Thymus (tissue), 11 donors: ENCODE data around the gene LPP. TPM values are rescaled to one million over a fixed set of nuclear protein-coding genes. Genes with fewer than 3 reads are reported as not detected.

Experiments used
- DNase-seq, 9 donors: peaks; one replicate each; pipeline ENCODE4 v3.0.0-alpha.2; 2013; ENCODE audit warnings: low spot score in 9 of 9, low read depth in 6 of 9, missing footprints in 1 of 9
- H3K27ac ChIP-seq, 2 donors: one replicate each; pipeline ENCODE4 v1.5.1; 2013; ENCODE audit warnings: control low read depth in 1 of 2, low read depth in 1 of 2, low read length in 1 of 2, mild to moderate bottlenecking in 1 of 2, moderate library complexity in 1 of 2
- H3K27me3 ChIP-seq, 2 donors: one replicate each; pipeline ENCODE4 v1.5.1; 2013; ENCODE audit warnings: low read length in 1 of 2; ENCODE audit not compliant: control insufficient read depth in 2 of 2, insufficient read depth in 1 of 2
- H3K36me3 ChIP-seq, 2 donors: one replicate each; pipeline ENCODE4 v1.5.1; 2013; ENCODE audit warnings: low read length in 1 of 2, mild to moderate bottlenecking in 1 of 2, moderate library complexity in 1 of 2; ENCODE audit not compliant: control insufficient read depth in 2 of 2, insufficient read depth in 2 of 2
- H3K4me1 ChIP-seq, 2 donors: one replicate each; pipeline ENCODE4 v1.5.1; 2013; ENCODE audit warnings: low read length in 2 of 2; ENCODE audit not compliant: control insufficient read depth in 2 of 2, insufficient read depth in 2 of 2
- H3K4me3 ChIP-seq, 2 donors: one replicate each; pipeline ENCODE4 v1.5.1; 2013; ENCODE audit warnings: low read length in 2 of 2, control low read depth in 1 of 2, mild to moderate bottlenecking in 1 of 2
- H3K9me3 ChIP-seq, 2 donors: one replicate each; pipeline ENCODE4 v1.5.1; 2013; ENCODE audit warnings: low read length in 1 of 2, mild to moderate bottlenecking in 1 of 2; ENCODE audit not compliant: control insufficient read depth in 2 of 2, insufficient read depth in 1 of 2
- WGBS: extraction: QIAGEN DNeasy Blood & Tissue Kit; methylation state at CpG from one replicate; pipeline ENCODE4 v1.1.7; 2013; 5-methylcytosine and 5-hydroxymethylcytosine counted together
- polyA plus RNA-seq: library from polyadenylated mRNA; stranded (reverse); fragments of 200-250 nt; gene quantifications from one replicate; pipeline ENCODE4 v1.2.3, GENCODE V29; 2013
- total RNA-seq: library from RNA; stranded (reverse); fragments of 120-200 nt; gene quantifications from one replicate; pipeline ENCODE4 v1.2.4, GENCODE V29; 2013
- donor health status: healthy.

Gene LPP
- total and polyA plus RNA-seq, 2 donors: 6.5 to 9.2 TPM

- no peak overlapping the region for H3K4me3 ChIP-seq
- H3K27me3 ChIP-seq: no peaks in the 10 kb centered on the region
- H3K4me1 ChIP-seq: peaks cover 0 to 2% of the 10 kb centered on the region in 2 donors
- H3K27ac ChIP-seq: no peak overlapping the region
- no peaks in the 10 kb centered on the region for H3K9me3 ChIP-seq
- H3K36me3 ChIP-seq: no peaks in the 10 kb centered on the region
- WGBS: 98% methylated on average over 1 of the region's 1 CpG
- no peak for DNase-seq
Measured at GRCh38 chr3:188706599-188706998, 552.6 kb downstream of the LPP start.

GRCh38 chr3:188707381-188708288, 553.7 kb downstream of the LPP start:
- no peaks in the 10 kb centered on the region for H3K27me3 ChIP-seq
- no peak overlapping the region for H3K4me3 ChIP-seq
- no peak for DNase-seq
- H3K4me1 ChIP-seq: peaks cover 0 to 2% of the 10 kb centered on the region in 2 donors
- H3K36me3 ChIP-seq: no peaks in the 10 kb centered on the region
- H3K9me3 ChIP-seq: no peaks in the 10 kb centered on the region
- 78% methylated on average over 12 of the region's 12 CpGs for WGBS
- H3K27ac ChIP-seq: no peak overlapping the region

DNA sequence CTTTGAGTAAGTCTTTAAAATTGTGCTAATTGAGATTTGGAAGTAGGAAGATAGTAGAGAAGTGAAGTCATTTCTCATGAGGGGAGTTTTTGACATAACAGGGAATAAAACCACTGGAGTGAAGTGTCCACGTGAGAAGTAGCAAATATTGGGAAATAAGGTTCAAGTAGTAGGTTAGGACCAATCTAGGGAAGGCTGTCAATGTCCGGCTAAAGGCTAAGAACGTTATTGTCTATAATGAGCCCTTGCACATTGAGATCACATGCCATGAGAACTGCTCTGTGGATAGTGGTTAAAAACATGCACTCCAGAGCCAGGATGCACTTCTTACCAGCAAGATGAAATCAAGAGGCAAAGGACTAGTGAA, 557.9 kb downstream of the LPP start:
- H3K9me3 ChIP-seq: no peaks in the 10 kb centered on the region
- H3K36me3 ChIP-seq: no peaks in the 10 kb centered on the region
- 89% methylated on average over 3 of the region's 3 CpGs for WGBS
- H3K4me3 ChIP-seq: no peak overlapping the region
- peaks cover 0 to 2% of the 10 kb centered on the region in 2 donors for H3K4me1 ChIP-seq
- H3K27ac ChIP-seq: no peak overlapping the region
- DNase-seq: no peak
- no peaks in the 10 kb centered on the region for H3K27me3 ChIP-seq

DNA sequence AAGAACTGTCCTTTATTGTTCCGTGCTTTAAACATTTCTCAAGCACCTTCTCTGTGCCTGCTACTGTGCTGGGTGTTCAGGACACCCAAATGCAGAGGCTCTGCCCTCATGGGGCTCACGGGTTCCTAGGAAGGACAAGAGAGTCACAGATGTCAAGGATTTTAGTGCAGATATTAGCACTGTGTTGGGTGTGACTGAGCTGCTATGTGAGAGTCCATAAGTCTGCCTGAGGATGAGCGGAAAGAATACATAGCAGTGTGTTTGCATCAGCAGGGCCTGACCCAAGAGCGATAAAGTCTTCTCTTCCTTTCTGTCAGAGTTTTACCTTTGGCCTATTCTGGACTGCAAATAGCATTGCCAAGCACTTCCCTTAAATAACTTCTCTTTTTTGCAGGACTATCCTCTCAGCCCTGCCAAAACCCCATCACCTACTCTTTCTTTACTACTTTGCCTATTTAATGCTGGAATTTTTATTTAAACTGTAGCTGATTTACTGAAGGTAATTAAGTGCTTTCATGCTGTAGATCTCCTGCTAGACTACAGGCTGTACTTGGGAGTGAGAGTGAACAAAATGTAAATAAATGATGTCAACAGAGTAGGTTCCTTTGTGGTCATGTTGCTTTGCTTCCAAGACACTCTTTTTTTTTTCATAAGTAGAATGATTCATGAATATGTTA, 558.4 kb downstream of the LPP start:
- no peak for DNase-seq
- H3K27ac ChIP-seq: no peak overlapping the region

GRCh38 chr3:188712991-188713390, 559.0 kb downstream of the LPP start:
- DNase-seq: no peak
- Histone ChIP-seq H3K36me3 (no peaks in the 10 kb centered on the region), H3K4me3 (no peak overlapping the region), H3K4me1 (no peaks in the 10 kb centered on the region), H3K27ac (no peak overlapping the region), H3K27me3 (no peaks in the 10 kb centered on the region), H3K9me3 (no peaks in the 10 kb centered on the region)
- WGBS: 84% methylated on average over 3 of the region's 3 CpGs

More for the DNA sequence above, 558.4 kb downstream of the LPP start:
- Histone ChIP-seq H3K9me3 (no peaks in the 10 kb centered on the region), H3K36me3 (no peaks in the 10 kb centered on the region), H3K4me1 (peaks cover 0 to under 1% of the 10 kb centered on the region in 2 donors), H3K4me3 (no peak overlapping the region), H3K27me3 (no peaks in the 10 kb centered on the region)
- 76% methylated on average over 4 of the region's 4 CpGs for WGBS

DNA sequence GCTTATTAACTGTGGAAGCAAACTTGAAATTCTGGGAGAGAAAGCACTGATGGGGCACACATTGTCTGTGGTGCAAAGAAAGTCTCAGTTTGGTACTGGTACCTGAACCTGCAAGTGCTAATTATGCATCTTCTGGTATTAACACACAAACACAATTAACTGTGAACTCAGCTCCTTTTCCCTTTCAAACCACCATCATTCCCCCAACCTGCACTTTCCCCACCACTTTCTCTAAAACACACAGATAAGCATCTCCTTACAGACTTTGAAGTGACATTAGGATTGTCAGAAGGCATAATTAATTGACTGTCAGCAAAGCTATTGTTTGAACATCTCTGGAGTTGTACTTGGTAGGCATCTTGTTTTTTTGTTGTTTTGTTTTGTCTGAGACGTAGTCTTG, 565.6 kb downstream of the LPP start:
- no peaks in the 10 kb centered on the region for H3K4me1 ChIP-seq
- no peak overlapping the region for H3K4me3 ChIP-seq
- no peak for DNase-seq
- H3K36me3 ChIP-seq: no peaks in the 10 kb centered on the region
- H3K27me3 ChIP-seq: no peaks in the 10 kb centered on the region
- H3K9me3 ChIP-seq: no peaks in the 10 kb centered on the region
- 98% methylated on average over 1 of the region's 1 CpG for WGBS
- H3K27ac ChIP-seq: no peak overlapping the region

GRCh38 chr3:188720215-188720614, 566.3 kb downstream of the LPP start:
- DNase-seq: no peak
- no peaks in the 10 kb centered on the region for H3K9me3 ChIP-seq
- H3K4me3 ChIP-seq: no peak overlapping the region
- 84% methylated on average over 3 of the region's 3 CpGs for WGBS
- H3K36me3 ChIP-seq: no peaks in the 10 kb centered on the region
- H3K27ac ChIP-seq: no peak overlapping the region
- H3K4me1 ChIP-seq: no peaks in the 10 kb centered on the region
- H3K27me3 ChIP-seq: no peaks in the 10 kb centered on the region

DNA sequence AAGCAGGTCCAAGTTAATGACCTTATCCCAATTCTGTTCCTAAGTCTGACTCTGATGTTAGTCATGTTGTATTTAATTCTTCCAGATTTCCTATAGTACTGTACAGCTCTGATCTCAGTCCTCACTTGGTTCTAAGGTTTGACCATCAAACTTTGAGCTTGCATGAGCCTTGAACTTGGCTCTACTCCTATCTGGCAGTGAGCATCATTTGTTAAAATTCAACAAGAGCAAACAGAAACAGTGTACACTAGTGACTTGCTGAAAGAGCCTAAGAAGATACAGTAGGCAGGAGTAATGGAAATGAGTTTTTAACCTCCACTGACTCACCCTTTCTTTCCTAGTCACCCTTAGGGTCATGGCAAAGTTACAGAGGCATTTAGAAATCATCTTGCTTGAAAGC, 566.7 kb downstream of the LPP start:
- H3K4me1 ChIP-seq: no peaks in the 10 kb centered on the region
- no peak overlapping the region for H3K4me3 ChIP-seq
- no peaks in the 10 kb centered on the region for H3K27me3 ChIP-seq
- H3K9me3 ChIP-seq: no peaks in the 10 kb centered on the region
- H3K36me3 ChIP-seq: no peaks in the 10 kb centered on the region
- H3K27ac ChIP-seq: no peak overlapping the region
- DNase-seq: no peak

GRCh38 chr3:188721312-188721711, 567.4 kb downstream of the LPP start:
- no peaks in the 10 kb centered on the region for H3K4me1 ChIP-seq
- no peaks in the 10 kb centered on the region for H3K27me3 ChIP-seq
- 97% methylated on average over 4 of the region's 4 CpGs for WGBS
- no peak for DNase-seq
- no peaks in the 10 kb centered on the region for H3K36me3 ChIP-seq
- H3K27ac ChIP-seq: no peak overlapping the region
- H3K9me3 ChIP-seq: no peaks in the 10 kb centered on the region
- no peak overlapping the region for H3K4me3 ChIP-seq
